Retinal pigment epithelial cell (primary cell): ENCODE results near the gene TUBGCP6.

Experiments
- DNase-seq: peaks from one replicate; pipeline ENCODE4 v3.0.0-alpha.2; 2010; ENCODE audit warnings: low read depth
- H3K4me3 ChIP-seq: 2 replicates; pipeline ENCODE4 v1.5.1; 2011; ENCODE audit warnings: mild to moderate bottlenecking, low read length, control low read depth, moderate library complexity
- CTCF ChIP-seq: conservative IDR thresholded peaks from 2 replicates; pipeline ENCODE4 v1.5.1; 2011; ENCODE audit warnings: low read depth, low read length, control low read depth, inconsistent platforms

The TUBGCP6 gene

DNA sequence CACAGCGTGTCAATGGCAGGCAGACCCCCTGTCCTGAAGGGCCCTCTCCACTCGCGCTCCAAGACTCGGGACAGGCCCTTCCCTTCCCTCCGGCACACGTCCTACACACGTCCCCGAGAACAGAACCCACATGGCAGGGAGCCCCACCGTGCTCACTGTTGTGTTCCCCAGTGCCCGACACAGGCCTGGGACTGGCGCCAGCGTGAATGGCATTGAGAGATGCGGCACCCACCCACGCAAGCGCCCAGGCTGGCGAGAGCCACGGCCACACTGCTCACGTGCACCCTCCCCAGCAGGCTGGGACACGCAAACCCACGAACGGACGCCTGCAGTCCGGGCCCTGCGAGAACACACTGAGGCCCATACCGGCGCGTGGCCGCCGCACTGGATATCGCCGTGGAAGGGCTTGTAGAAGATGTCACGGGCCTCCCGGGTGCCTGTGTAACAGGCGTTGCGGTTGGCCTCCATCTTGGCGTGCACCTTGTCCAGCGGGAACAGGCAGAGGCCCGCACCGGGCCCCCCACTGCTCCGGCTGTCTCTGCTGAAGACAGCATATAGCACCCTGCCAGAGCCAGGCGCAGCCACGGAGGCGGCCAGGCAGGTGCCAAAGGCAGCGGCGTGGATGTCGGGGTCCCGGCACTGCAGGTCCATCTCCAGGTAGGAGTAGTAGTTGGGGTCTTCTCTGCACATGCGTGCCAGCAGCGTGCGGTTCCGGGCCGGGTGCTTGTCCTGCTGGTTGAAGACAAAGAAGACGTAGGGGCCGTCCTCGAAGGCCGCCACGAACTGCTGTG lies 44.5 kb upstream of the TUBGCP6 start:
- no peak overlapping the region for H3K4me3 ChIP-seq
- no peak for TF ChIP-seq CTCF
- DNase-seq, result no peak

- no peak for DNase-seq
- no peak for TF ChIP-seq CTCF
- H3K4me3 ChIP-seq, result no peak overlapping the region
Measured at GRCh38 chr22:50287731-50288130, 42.9 kb upstream of the TUBGCP6 start.

DNA sequence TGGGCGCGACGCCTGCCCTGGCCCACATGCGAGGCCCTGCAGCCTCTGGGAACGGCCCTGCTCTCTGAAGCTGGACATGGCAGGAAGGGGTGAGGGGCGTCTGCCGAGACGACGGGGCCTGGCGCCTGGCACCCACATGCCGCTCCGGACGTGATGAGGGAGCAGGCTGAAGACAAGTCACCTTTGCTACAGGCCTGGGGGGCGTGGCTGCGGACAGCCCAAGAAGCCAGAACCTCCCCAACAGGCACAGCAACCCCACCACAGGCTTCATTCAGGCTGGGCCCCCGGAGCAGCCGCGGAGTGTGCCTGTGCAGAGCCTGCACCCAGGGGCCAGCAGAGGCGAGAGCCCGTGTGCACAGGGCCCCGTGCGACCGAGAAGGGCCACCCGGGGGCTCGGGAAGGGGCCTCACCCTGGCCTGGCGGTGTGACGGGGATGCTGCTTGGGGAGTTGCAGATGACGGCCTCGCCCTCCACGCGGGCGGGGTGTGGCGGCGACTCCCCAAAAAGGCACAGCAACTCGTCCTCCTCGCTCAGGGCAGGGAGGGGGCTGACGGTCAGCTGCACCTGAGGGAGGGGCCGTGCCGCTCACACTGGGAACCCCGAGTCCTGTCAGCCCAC lies 42.0 kb upstream of the TUBGCP6 start:
- no peak overlapping the region for H3K4me3 ChIP-seq
- no peak for TF ChIP-seq CTCF
- DNase-seq, result no peak

GRCh38 chr22:50286275-50286674 lies 41.5 kb upstream of the TUBGCP6 start:
- DNase-seq, result no peak
- no peak overlapping the region for H3K4me3 ChIP-seq
- TF ChIP-seq CTCF, result no peak

DNA sequence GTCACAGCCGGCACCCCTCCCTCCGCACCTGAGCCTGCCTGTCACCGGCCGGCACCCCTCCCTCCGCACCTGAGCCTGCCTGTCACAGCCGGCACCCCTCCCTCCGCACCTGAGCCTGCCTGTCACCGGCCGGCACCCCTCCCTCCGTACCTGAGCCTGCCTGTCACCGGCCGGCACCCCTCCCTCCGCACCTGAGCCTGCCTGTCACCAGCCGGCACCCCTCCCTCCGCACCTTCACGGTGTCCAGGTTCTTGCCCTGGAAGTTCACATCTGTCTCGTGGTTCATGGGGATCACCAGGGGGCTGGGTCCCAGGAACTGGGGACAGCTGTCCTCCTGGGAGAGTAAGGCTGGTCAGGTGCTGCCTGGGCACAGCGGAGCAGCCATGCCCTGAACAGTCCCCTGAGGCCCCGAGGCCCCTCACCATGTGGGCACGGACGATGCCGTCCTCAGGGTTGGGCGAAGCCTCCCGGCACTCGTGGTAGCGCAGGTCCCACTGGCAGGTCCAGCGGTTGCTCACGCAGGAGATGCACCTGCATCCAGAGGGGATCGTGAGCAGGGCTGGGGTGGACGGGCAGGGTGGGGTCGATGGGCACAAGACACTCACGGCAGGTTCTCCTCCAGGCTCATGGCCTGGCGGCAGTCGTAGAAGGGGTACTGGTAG lies 40.9 kb upstream of the TUBGCP6 start:
- DNase-seq, result no peak
- H3K4me3 ChIP-seq, result no peak overlapping the region
- no peak for TF ChIP-seq CTCF

DNA sequence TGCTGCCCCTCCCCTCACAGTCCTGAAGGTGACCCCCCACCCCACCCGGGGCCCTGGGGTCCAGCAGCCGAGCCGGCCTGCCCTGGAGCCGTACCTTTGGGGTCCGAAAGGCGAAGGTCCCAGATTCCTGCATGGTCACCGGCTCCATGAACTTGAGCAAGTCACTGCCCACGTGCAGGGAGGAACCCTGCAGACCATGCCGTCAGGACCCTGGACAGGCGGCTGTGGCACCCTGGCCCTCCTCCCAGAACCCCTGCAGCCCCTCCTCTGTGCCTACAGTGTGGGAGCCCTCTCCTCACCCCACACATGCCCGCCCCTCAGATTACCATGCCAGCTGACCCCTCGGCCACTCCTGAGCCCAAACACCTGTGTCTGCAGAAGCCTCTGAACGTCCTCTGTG lies 39.7 kb upstream of the TUBGCP6 start:
- no peak overlapping the region for H3K4me3 ChIP-seq
- no peak for DNase-seq
- no peak for TF ChIP-seq CTCF
